Kidney (tissue), 14 donors: ENCODE results near the gene DMBX1. TPM values are rescaled to one million over a fixed set of nuclear protein-coding genes. Genes with fewer than 3 reads are reported as not detected.

Experiments
- DNase-seq, 5 donors: peaks; one replicate each; pipeline ENCODE4 v3.0.0-alpha.2; 2013 to 2020
- FAIRE-seq: peaks from 2 replicates; lab custom pipeline; 2012; peaks lifted over from hg19 to GRCh38; lab: Jason Lieb, UNC
- H3K27ac ChIP-seq, 2 donors: one replicate each; pipeline ENCODE4 v1.7.0; 2013; ENCODE audit warnings: low read depth in 2 of 2, low read length in 2 of 2, inconsistent platforms in 1 of 2
- H3K27me3 ChIP-seq: one replicate; pipeline ENCODE4 v1.7.1; 2013; ENCODE audit warnings: low read length, inconsistent platforms; ENCODE audit not compliant: control insufficient read depth, insufficient read depth
- H3K36me3 ChIP-seq, 3 donors: one replicate each; pipeline versions ENCODE4 v1.7.0 to v1.7.1; 2013; ENCODE audit warnings: low read length in 3 of 3, control low read depth in 1 of 3, inconsistent platforms in 1 of 3; ENCODE audit not compliant: insufficient read depth in 3 of 3, control insufficient read depth in 2 of 3
- H3K4me1 ChIP-seq, 3 donors: one replicate each; pipeline versions ENCODE4 v1.7.0 to v1.7.1; 2013; ENCODE audit warnings: low read length in 3 of 3, inconsistent platforms in 1 of 3, low read depth in 1 of 3; ENCODE audit not compliant: control insufficient read depth in 2 of 3, insufficient read depth in 2 of 3
- H3K4me3 ChIP-seq, 3 donors: one replicate each; pipeline versions ENCODE4 v1.7.0 to v1.8.1; 2013; ENCODE audit warnings: low read length in 3 of 3, control low read depth in 1 of 3, inconsistent platforms in 1 of 3
- H3K9ac ChIP-seq, 3 donors: one replicate each; pipeline versions ENCODE4 v1.7.0 to v1.7.1; 2013; ENCODE audit warnings: low read length in 3 of 3, control low read depth in 1 of 3, inconsistent platforms in 1 of 3
- H3K9me3 ChIP-seq, 3 donors: one replicate each; pipeline versions ENCODE4 v1.7.0 to v1.7.1; 2013; ENCODE audit warnings: low read length in 3 of 3, control low read depth in 1 of 3, inconsistent platforms in 1 of 3; ENCODE audit not compliant: control insufficient read depth in 2 of 3, insufficient read depth in 1 of 3
- intact Hi-C: fragments of 100-400 bp; cut with DNase I; formaldehyde crosslinking; loops from one replicate; pipeline ENCODE4 v1.11.1; 2022
- polyA plus RNA-seq: library from polyadenylated mRNA; stranded (reverse); fragments of 350-450 nt; fragmentation: Illumina TruSeq; extraction: RNeasy Lipid Tissue Mini Kit (QIAGEN cat#74804); gene quantifications from one replicate; pipeline ENCODE4 v1.2.3, GENCODE V29; 2014; ENCODE audit warnings: low read depth, low replicate concordance; ENCODE audit not compliant: insufficient read depth
- total RNA-seq: library from RNA; stranded (reverse); fragmentation: NEBNext Ultra II Directional; extraction: Animal tissue kit (Norgen Biotek cat#: 25700); gene quantifications from one replicate; pipeline ENCODE4 v1.2.1, GENCODE V29; 2021
- TF ChIP-seq, protein P1 (sequence below): IDR thresholded peaks from 3 replicates; pipeline ENCODE4 v1.5.1; 2012; ENCODE audit warnings: mild to moderate bottlenecking, moderate library complexity, borderline replicate concordance; ENCODE audit not compliant: insufficient read depth; ENCODE audit errors: extremely low read depth
- donor health status: control.
- donor health status: control.
- donor health status: control.
- donor health status: control.
- donor health status: control.
- donor health status: DM: yes; HTN: yes; CAD: no.
- donor health status: Normal renal cell carcinoma (clear cell type).

The DMBX1 gene
- total and polyA plus RNA-seq, 2 donors from 2014 or later: not detected

DNA sequence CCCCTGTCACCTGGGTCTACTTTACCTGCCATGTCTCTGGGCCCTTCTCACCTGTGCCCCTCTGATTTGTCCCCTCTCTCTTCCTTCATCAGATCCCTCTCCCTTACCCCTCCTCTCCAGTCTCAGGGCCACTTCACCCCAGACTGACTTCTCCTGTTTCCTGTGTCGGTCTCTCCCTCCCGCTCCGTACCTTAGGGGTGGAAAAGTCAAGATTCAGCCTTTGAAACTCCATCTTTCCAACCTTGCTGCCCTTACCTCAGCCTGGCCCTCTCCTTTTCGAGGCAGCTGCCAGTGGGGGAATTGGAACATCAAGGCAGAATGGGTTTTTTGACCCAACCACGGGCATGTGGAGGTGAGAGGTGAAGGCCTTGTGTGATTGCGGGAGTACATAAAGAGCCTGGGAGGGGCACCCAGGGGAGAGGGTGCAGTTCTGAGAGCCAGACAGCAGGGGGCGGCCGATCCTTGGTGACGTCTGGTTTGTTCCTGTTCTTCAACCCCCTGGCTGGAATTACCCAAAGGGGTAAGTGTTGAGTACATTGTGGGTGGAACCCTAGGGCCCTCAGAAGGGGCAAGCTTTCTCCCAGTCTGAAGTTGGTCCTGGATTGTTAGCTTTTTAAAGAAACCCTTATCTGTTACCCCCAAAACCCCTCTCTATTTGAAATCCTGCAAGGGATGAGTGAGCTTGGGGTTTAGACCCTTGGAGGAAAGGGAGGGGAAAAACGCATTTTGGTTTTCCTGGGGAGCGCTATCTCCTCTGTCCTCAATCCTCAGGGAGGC, 12.3 kb upstream of the DMBX1 start:
- Histone ChIP-seq H3K27me3 (peaks cover 17% of the 10 kb centered on the region), H3K9me3 (no peaks in the 10 kb centered on the region), H3K27ac (no peak overlapping the region), H3K36me3 (no peaks in the 10 kb centered on the region), H3K9ac (no peak overlapping the region), H3K4me1 (no peaks in the 10 kb centered on the region), H3K4me3 (no peak overlapping the region)
- DNase-seq (peak; percentile 74 to 83 (median 79)), FAIRE-seq (no peak)
- intact Hi-C loops: no loop called here
- TF ChIP-seq, protein P1, sequence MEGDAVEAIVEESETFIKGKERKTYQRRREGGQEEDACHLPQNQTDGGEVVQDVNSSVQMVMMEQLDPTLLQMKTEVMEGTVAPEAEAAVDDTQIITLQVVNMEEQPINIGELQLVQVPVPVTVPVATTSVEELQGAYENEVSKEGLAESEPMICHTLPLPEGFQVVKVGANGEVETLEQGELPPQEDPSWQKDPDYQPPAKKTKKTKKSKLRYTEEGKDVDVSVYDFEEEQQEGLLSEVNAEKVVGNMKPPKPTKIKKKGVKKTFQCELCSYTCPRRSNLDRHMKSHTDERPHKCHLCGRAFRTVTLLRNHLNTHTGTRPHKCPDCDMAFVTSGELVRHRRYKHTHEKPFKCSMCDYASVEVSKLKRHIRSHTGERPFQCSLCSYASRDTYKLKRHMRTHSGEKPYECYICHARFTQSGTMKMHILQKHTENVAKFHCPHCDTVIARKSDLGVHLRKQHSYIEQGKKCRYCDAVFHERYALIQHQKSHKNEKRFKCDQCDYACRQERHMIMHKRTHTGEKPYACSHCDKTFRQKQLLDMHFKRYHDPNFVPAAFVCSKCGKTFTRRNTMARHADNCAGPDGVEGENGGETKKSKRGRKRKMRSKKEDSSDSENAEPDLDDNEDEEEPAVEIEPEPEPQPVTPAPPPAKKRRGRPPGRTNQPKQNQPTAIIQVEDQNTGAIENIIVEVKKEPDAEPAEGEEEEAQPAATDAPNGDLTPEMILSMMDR: peak; percentile 93

DNA sequence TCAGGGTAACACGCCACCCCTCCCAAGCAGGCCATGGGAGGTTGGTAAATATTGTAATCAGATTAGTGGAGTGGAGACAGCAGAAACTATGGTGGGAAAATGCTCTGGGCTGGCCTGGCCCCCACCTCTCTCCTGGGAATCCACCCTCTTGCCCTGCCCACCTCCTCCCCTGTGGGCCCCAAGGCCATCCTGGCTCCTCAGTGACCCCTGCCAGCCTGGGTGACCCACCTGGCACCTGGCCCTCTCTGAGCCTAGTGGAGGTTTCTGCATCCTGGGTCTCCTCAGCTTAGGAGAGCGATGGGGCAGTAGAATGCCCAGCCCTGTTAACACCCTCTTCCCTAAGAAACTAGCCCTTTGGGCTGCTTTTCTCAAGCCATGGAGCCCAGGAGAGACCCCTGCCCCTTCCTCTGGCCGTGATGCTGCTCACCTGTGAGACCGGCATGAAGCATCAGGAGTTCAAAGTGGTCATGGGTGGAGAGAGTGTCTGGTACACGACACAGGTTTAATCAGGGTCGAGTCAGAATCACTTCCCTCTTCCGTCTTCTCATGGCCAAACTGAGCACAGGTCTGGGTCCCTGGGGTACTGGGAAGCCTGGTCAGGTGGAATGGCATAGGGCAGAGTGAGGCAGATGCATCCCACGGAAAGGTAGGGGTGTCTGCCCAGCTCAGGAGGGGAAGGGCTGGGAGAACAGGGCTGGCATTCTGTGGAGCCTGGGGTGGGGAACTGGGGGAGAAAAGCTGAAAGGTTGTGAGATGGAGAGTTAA, 10.7 kb upstream of the DMBX1 start:
- Histone ChIP-seq H3K9ac (no peak overlapping the region), H3K4me3 (no peak overlapping the region), H3K27ac (no peak overlapping the region), H3K27me3 (peaks cover 19% of the 10 kb centered on the region), H3K4me1 (no peaks in the 10 kb centered on the region), H3K9me3 (no peaks in the 10 kb centered on the region), H3K36me3 (no peaks in the 10 kb centered on the region)
- DNase-seq (peak in 1 of 5 donors; percentile 37), FAIRE-seq (no peak)
- TF ChIP-seq, protein P1: no peak
- intact Hi-C loops: no loop called here

DNA sequence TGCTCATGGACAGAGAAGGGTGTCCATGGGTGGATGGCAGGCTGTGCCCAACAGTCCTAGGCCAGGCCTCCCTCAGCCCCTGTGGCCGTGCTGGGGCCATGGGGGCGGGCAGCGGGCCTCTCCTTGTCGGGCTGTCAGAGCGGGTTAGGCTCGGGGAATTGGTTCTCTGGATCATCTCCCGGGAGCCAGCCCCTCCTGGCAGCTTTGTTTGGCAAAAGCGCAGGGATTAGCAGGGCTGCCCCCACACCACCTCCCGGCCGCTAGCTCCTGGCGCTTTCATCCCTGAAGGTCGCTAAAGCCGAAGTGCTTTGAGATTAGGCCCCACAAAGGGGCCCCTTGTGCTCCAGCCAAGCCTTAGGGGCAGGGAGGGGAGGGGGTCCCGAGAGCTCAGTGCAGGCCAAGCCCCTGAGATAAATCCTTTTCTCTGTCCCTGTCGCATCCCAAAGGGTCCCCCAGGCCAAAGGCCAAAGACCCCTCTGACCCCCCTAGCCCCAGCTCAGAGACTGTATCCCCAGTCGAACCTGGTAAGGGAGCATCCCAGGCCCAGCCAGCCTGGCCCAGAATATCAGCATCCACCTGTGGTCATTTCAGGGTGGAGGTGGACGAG, 9.8 kb upstream of the DMBX1 start:
- Histone ChIP-seq H3K9me3 (no peaks in the 10 kb centered on the region), H3K36me3 (no peaks in the 10 kb centered on the region), H3K27ac (no peak overlapping the region), H3K27me3 (peaks cover 24% of the 10 kb centered on the region), H3K4me1 (no peaks in the 10 kb centered on the region), H3K9ac (no peak overlapping the region), H3K4me3 (no peak overlapping the region)
- FAIRE-seq (no peak), DNase-seq (peak in 1 of 5 donors; percentile 46)
- TF ChIP-seq, protein P1: no peak
- intact Hi-C loops: no loop called here
